ENCODE measurements around the gene BCL2. TPM values are rescaled to one million over a fixed set of nuclear protein-coding genes. Genes with fewer than 3 reads are reported as not detected.

The BCL2 gene
- polyA plus RNA-seq, 4 donors, result 0.89 to 7.2 (median 3.8) TPM

Other genes with a start within 250 kb of the BCL2 start
- gene KDSR, start 47.4 kb upstream of the BCL2 start, polyA plus RNA-seq, result 10 to 100 TPM in 2 of 4 donors, 1 to 10 TPM in 2; 5.8 to 40.6 (median 16.2) TPM
- 10 to 100 TPM; 27.2 to 61.7 (median 33.7) TPM for gene VPS4B, start 102.7 kb upstream of the BCL2 start, polyA plus RNA-seq
- 10 to 100 TPM in 2 of 4 donors, 1 to 10 TPM in 1, under 1 TPM in 1; 0.22 to 13.2 (median 6.8) TPM for gene SERPINB5, start 157.2 kb upstream of the BCL2 start, polyA plus RNA-seq
- not detected for gene SERPINB12, start 222.6 kb upstream of the BCL2 start, polyA plus RNA-seq